Left hindlimb (tissue), 1 donor: Measurements from ENCODE around the gene MIEF1.

ENCODE experiments used
- DNase-seq: peaks from one replicate; pipeline ENCODE4 v3.0.0-alpha.2; 2018

Gene MIEF1

GRCh38 chr22:39471381-39472141 is 30.5 kb upstream of the MIEF1 start:
- no peak for DNase-seq

GRCh38 chr22:39472570-39473556 is 29.2 kb upstream of the MIEF1 start:
- DNase-seq: no peak

- no peak for DNase-seq
These were observed 28.2 kb upstream of the MIEF1 start for GRCh38 chr22:39473851-39474250.

- DNase-seq: no peak
These were observed 27.6 kb upstream of the MIEF1 start for GRCh38 chr22:39474351-39475111.

GRCh38 chr22:39475337-39475736 is 26.8 kb upstream of the MIEF1 start:
- DNase-seq: no peak

GRCh38 chr22:39475902-39476301 is 26.2 kb upstream of the MIEF1 start:
- DNase-seq: no peak

- DNase-seq: no peak
These were observed 25.4 kb upstream of the MIEF1 start for GRCh38 chr22:39476664-39477063.

- DNase-seq: no peak
These were observed 24.5 kb upstream of the MIEF1 start for GRCh38 chr22:39477542-39477941.

GRCh38 chr22:39478441-39478850 is 23.6 kb upstream of the MIEF1 start:
- DNase-seq: no peak

GRCh38 chr22:39479254-39479653 is 22.8 kb upstream of the MIEF1 start:
- no peak for DNase-seq

GRCh38 chr22:39480557-39480956 is 21.5 kb upstream of the MIEF1 start:
- DNase-seq: no peak

GRCh38 chr22:39481054-39481453 is 21.0 kb upstream of the MIEF1 start:
- DNase-seq: no peak

GRCh38 chr22:39481595-39481994 is 20.5 kb upstream of the MIEF1 start:
- no peak for DNase-seq

- no peak for DNase-seq
These were observed 19.3 kb upstream of the MIEF1 start for GRCh38 chr22:39482768-39483167.

GRCh38 chr22:39486951-39487825 is 14.9 kb upstream of the MIEF1 start:
- no peak for DNase-seq

GRCh38 chr22:39487826-39488520 is 14.1 kb upstream of the MIEF1 start:
- DNase-seq: no peak

- no peak for DNase-seq
These were observed 13.5 kb upstream of the MIEF1 start for GRCh38 chr22:39488563-39489083.

GRCh38 chr22:39489094-39490068 is 12.7 kb upstream of the MIEF1 start:
- DNase-seq: no peak

GRCh38 chr22:39490135-39490798 is 11.8 kb upstream of the MIEF1 start:
- DNase-seq: peak; percentile 79
